KMS-11 (cell line): ENCODE measurements around the gene SCEL.

Experiments
- H2AFZ ChIP-seq: fragments of 200-600 bp; sonication (generic); 2 replicates; pipeline ENCODE4 v1.6.1; 2016; ENCODE audit warnings: antibody characterized with exemption, mixed run types, low read depth
- H3K27ac ChIP-seq: fragments of 200-600 bp; sonication (generic); 2 replicates; pipeline ENCODE4 v1.6.1; 2016; ENCODE audit warnings: mild to moderate bottlenecking, mixed run types
- H3K27me3 ChIP-seq: fragments of 200-600 bp; sonication (generic); 2 replicates; pipeline ENCODE4 v1.6.1; 2017; ENCODE audit warnings: mild to moderate bottlenecking, low read depth, mixed run types, moderate library complexity; ENCODE audit not compliant: insufficient read depth
- H3K36me3 ChIP-seq: fragments of 200-600 bp; sonication (generic); 2 replicates; pipeline ENCODE4 v1.6.1; 2017; ENCODE audit warnings: mild to moderate bottlenecking, mixed run types; ENCODE audit not compliant: insufficient read depth
- H3K4me1 ChIP-seq: fragments of 200-600 bp; sonication (generic); 2 replicates; pipeline ENCODE4 v1.6.1; 2016; ENCODE audit warnings: mild to moderate bottlenecking, low read depth, mixed run types; ENCODE audit not compliant: poor library complexity, severe bottlenecking
- H3K4me2 ChIP-seq: fragments of 200-600 bp; sonication (generic); 2 replicates; pipeline ENCODE4 v1.7.0; 2016; ENCODE audit warnings: mild to moderate bottlenecking, mixed run types
- H3K4me3 ChIP-seq: fragments of 200-600 bp; sonication (generic); IDR thresholded peaks from 2 replicates; pipeline ENCODE4 v1.6.1; 2017; ENCODE audit warnings: low read depth, low read length, mixed read lengths; ENCODE audit not compliant: insufficient read depth
- H3K79me2 ChIP-seq: fragments of 200-600 bp; sonication (generic); 2 replicates; pipeline ENCODE4 v1.6.1; 2016; ENCODE audit warnings: low read depth, mixed run types; ENCODE audit not compliant: insufficient read depth
- H3K9ac ChIP-seq: fragments of 200-600 bp; sonication (generic); 2 replicates; pipeline ENCODE4 v1.6.1; 2016; ENCODE audit warnings: mild to moderate bottlenecking, mixed run types
- H4K20me1 ChIP-seq: fragments of 200-600 bp; sonication (generic); 2 replicates; pipeline ENCODE4 v1.6.1; 2016; ENCODE audit warnings: mild to moderate bottlenecking, mixed run types; ENCODE audit not compliant: insufficient read depth
- CTCF ChIP-seq: fragments of 200-600 bp; sonication (generic); conservative IDR thresholded peaks from 2 replicates; pipeline ENCODE4 v1.6.1; 2017; ENCODE audit warnings: low read depth, mild to moderate bottlenecking, antibody characterized with exemption, low read length, moderate library complexity, mixed read lengths

SCEL gene

GRCh38 chr13:77532983-77533382, 2.5 kb upstream of the SCEL start:
- Histone ChIP-seq H4K20me1 (no peaks in the 10 kb centered on the region), H3K9ac (no peak overlapping the region), H3K27ac (no peak overlapping the region), H3K4me2 (no peak overlapping the region), H3K27me3 (no peaks in the 10 kb centered on the region), H3K4me3 (no peak overlapping the region), H2AFZ (no peak overlapping the region), H3K36me3 (no peaks in the 10 kb centered on the region), H3K79me2 (no peaks in the 10 kb centered on the region), H3K4me1 (peaks cover 14% of the 10 kb centered on the region)
- no peak for TF ChIP-seq CTCF

- H3K27ac ChIP-seq = no peak overlapping the region
- no peak overlapping the region for H3K4me2 ChIP-seq
- no peak overlapping the region for H2AFZ ChIP-seq
Measured at GRCh38 chr13:77533875-77534788, 1.4 kb upstream of the SCEL start.

GRCh38 chr13:77536358-77536757, 852 bp downstream of the SCEL start:
- Histone ChIP-seq H3K4me2 (no peak overlapping the region), H3K4me1 (no peaks in the 10 kb centered on the region), H3K27ac (no peak overlapping the region), H3K79me2 (no peaks in the 10 kb centered on the region), H3K4me3 (no peak overlapping the region), H4K20me1 (no peaks in the 10 kb centered on the region), H3K36me3 (no peaks in the 10 kb centered on the region), H3K9ac (no peak overlapping the region), H3K27me3 (no peaks in the 10 kb centered on the region), H2AFZ (no peak overlapping the region)
- no peak for TF ChIP-seq CTCF

More at GRCh38 chr13:77533875-77534788, 1.4 kb upstream of the SCEL start:
- no peaks in the 10 kb centered on the region for H4K20me1 ChIP-seq
- H3K9ac ChIP-seq = no peak overlapping the region
- no peak for TF ChIP-seq CTCF
- no peak overlapping the region for H3K4me3 ChIP-seq
- H3K4me1 ChIP-seq = peaks cover 7% of the 10 kb centered on the region
- no peaks in the 10 kb centered on the region for H3K36me3 ChIP-seq
- H3K79me2 ChIP-seq = no peaks in the 10 kb centered on the region
- no peaks in the 10 kb centered on the region for H3K27me3 ChIP-seq

- no peaks in the 10 kb centered on the region for H3K4me1 ChIP-seq
- no peak overlapping the region for H3K27ac ChIP-seq
- H3K4me3 ChIP-seq = no peak overlapping the region
- H4K20me1 ChIP-seq = no peaks in the 10 kb centered on the region
- no peaks in the 10 kb centered on the region for H3K36me3 ChIP-seq
- H2AFZ ChIP-seq = no peak overlapping the region
- no peaks in the 10 kb centered on the region for H3K79me2 ChIP-seq
- no peaks in the 10 kb centered on the region for H3K27me3 ChIP-seq
- no peak overlapping the region for H3K4me2 ChIP-seq
- TF ChIP-seq CTCF = no peak
- H3K9ac ChIP-seq = no peak overlapping the region
Measured at GRCh38 chr13:77537289-77537919, 1.9 kb downstream of the SCEL start.
